Measurements from ENCODE around the gene PDIK1L. TPM values are rescaled to one million over a fixed set of nuclear protein-coding genes. Genes with fewer than 3 reads are reported as not detected.

The PDIK1L gene
- total RNA-seq, 3 donors from 2014 or later (not counting 1 experiment from before 2014, with no cell fraction given) = 3.1 to 8.2 (median 8.1) TPM

GRCh38 chr1:26070963-26071342 lies 40.7 kb upstream of the PDIK1L start:
- no peak for TF ChIP-seq CTCF (IDR thresholded peaks at IDR 0.05)
- no peak overlapping the region for H3K27ac ChIP-seq (ENCODE audit: low read length)
- no peak for DNase-seq
- peaks cover 24 to 39% of the 10 kb centered on the region in 2 donors for H3K27me3 Mint-ChIP-seq (ENCODE audit: low read depth in 2 of 2)
- H3K9me3 Mint-ChIP-seq = no peaks in the 10 kb centered on the region
- H3K36me3 ChIP-seq (ENCODE audit: control insufficient read depth, insufficient read depth, low read length) = no peaks in the 10 kb centered on the region
- no peak overlapping the region for H3K27ac Mint-ChIP-seq
- no peak for ATAC-seq
- H3K27me3 ChIP-seq (ENCODE audit: control insufficient read depth, insufficient read depth, low read length) = no peaks in the 10 kb centered on the region
- no peaks in the 10 kb centered on the region for H3K36me3 Mint-ChIP-seq
- no peaks in the 10 kb centered on the region for H3K4me1 ChIP-seq (ENCODE audit: control insufficient read depth, insufficient read depth, low read length)
- H3K4me3 ChIP-seq (ENCODE audit: low read length) = no peak overlapping the region
- no peak overlapping the region for H3K4me3 Mint-ChIP-seq
- 94% methylated on average over 6 of the region's 6 CpGs for WGBS (ENCODE audit: insufficient coverage)
- H3K9me3 ChIP-seq (ENCODE audit: control insufficient read depth, insufficient read depth, low read length) = no peaks in the 10 kb centered on the region
- no peaks in the 10 kb centered on the region for H3K4me1 Mint-ChIP-seq
- intact Hi-C loops (cut with micrococcal nuclease) = no loop called here

DNA sequence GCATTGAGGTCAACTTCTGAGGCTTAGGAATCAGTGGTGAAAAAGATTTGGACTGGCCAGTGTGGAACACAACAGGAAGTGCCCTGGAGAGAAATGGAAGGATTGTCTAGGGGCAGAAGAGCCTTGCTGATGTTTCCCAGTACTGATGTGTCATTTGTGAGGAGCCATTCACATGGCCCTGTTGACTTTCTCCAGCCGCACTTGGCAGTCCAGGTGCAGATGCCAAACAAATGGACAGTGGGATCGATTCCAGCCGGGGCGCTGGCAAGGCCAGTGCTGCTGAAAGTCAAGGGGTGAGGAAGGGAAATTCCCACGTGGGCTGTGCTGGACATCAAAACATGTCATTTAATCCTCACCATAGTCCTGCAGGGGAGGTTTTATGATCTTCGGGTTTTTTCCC lies 39.3 kb upstream of the PDIK1L start:
- 79% methylated on average over 6 of the region's 6 CpGs for WGBS (ENCODE audit: insufficient coverage)
- no peak for ATAC-seq
- Histone ChIP-seq H3K36me3 (ENCODE audit: control insufficient read depth, insufficient read depth, low read length) (no peaks in the 10 kb centered on the region), H3K27ac (ENCODE audit: low read length) (no peak overlapping the region), H3K4me3 (ENCODE audit: low read length) (no peak overlapping the region), H3K4me1 (ENCODE audit: control insufficient read depth, insufficient read depth, low read length) (no peaks in the 10 kb centered on the region), H3K27me3 (ENCODE audit: control insufficient read depth, insufficient read depth, low read length) (no peaks in the 10 kb centered on the region), H3K9me3 (ENCODE audit: control insufficient read depth, insufficient read depth, low read length) (no peaks in the 10 kb centered on the region)
- Mint-ChIP-seq H3K9me3 (no peaks in the 10 kb centered on the region), H3K27me3 (ENCODE audit: low read depth in 2 of 2) (peaks cover 26 to 41% of the 10 kb centered on the region in 2 donors), H3K36me3 (no peaks in the 10 kb centered on the region), H3K4me1 (no peaks in the 10 kb centered on the region), H3K4me3 (no peak overlapping the region), H3K27ac (no peak overlapping the region)
- intact Hi-C loops (cut with micrococcal nuclease) = no loop called here
- no peak for TF ChIP-seq CTCF (IDR thresholded peaks at IDR 0.05)
- DNase-seq = no peak

- Mint-ChIP-seq H3K4me1 (no peaks in the 10 kb centered on the region), H3K36me3 (no peaks in the 10 kb centered on the region), H3K27me3 (ENCODE audit: low read depth in 2 of 2) (peaks cover 24 to 44% of the 10 kb centered on the region in 2 donors), H3K4me3 (no peak overlapping the region), H3K9me3 (no peaks in the 10 kb centered on the region), H3K27ac (no peak overlapping the region)
- DNase-seq (no peak), ATAC-seq (no peak)
- intact Hi-C loops (cut with micrococcal nuclease) = no loop called here
- H3K36me3 ChIP-seq (ENCODE audit: control insufficient read depth, insufficient read depth, low read length) = no peaks in the 10 kb centered on the region
- no peaks in the 10 kb centered on the region for H3K27me3 ChIP-seq (ENCODE audit: control insufficient read depth, insufficient read depth, low read length)
- no peak for TF ChIP-seq CTCF (IDR thresholded peaks at IDR 0.05)
- H3K9me3 ChIP-seq (ENCODE audit: control insufficient read depth, insufficient read depth, low read length) = no peaks in the 10 kb centered on the region
- H3K4me3 ChIP-seq (ENCODE audit: low read length) = no peak overlapping the region
- H3K4me1 ChIP-seq (ENCODE audit: control insufficient read depth, insufficient read depth, low read length) = no peaks in the 10 kb centered on the region
- no peak overlapping the region for H3K27ac ChIP-seq (ENCODE audit: low read length)
- 53% methylated on average over 2 of the region's 3 CpGs for whole genome bisulfite sequencing (ENCODE audit: insufficient coverage)
These were observed 36.0 kb upstream of the PDIK1L start for GRCh38 chr1:26075421-26076144.

DNA sequence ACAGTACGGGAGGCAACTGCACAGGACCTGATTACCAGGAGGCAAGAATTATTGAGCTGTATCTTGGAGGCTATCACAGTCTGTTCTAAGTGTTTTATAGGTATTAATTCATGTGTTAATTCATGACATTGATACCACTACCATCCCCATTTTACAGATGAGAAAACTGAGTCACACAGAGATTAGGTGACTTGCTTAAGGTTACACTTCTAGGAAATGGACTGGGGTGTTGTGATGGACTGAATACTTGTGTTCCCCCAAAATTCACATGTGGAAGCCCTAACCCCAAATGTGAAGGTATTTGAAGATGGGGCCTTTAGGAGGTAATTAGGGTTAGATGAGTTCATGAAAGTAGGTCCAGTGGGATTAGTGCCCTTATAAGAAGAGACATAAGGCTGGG lies 34.1 kb upstream of the PDIK1L start:
- H3K4me1 ChIP-seq (ENCODE audit: control insufficient read depth, insufficient read depth, low read length) = no peaks in the 10 kb centered on the region
- intact Hi-C loops (cut with micrococcal nuclease) = no loop called here
- no peaks in the 10 kb centered on the region for H3K36me3 ChIP-seq (ENCODE audit: control insufficient read depth, insufficient read depth, low read length)
- DNase-seq (no peak), ATAC-seq (no peak)
- peaks cover 18 to 28% of the 10 kb centered on the region in 2 donors for H3K27me3 Mint-ChIP-seq (ENCODE audit: low read depth in 2 of 2)
- no peaks in the 10 kb centered on the region for H3K9me3 Mint-ChIP-seq
- no peak overlapping the region for H3K27ac ChIP-seq (ENCODE audit: low read length)
- H3K27me3 ChIP-seq (ENCODE audit: control insufficient read depth, insufficient read depth, low read length) = no peaks in the 10 kb centered on the region
- WGBS (ENCODE audit: insufficient coverage) = no CpG with 5 or more reads among the region's 1 CpG
- H3K27ac Mint-ChIP-seq = no peak overlapping the region
- H3K4me3 Mint-ChIP-seq = no peak overlapping the region
- H3K4me1 Mint-ChIP-seq = no peaks in the 10 kb centered on the region
- no peaks in the 10 kb centered on the region for H3K36me3 Mint-ChIP-seq
- no peak overlapping the region for H3K4me3 ChIP-seq (ENCODE audit: low read length)
- no peak for TF ChIP-seq CTCF (IDR thresholded peaks at IDR 0.05)
- no peaks in the 10 kb centered on the region for H3K9me3 ChIP-seq (ENCODE audit: control insufficient read depth, insufficient read depth, low read length)
